HL-60 (cell line): ENCODE results near the gene PGBD1.

ENCODE experiments used
- DNase-seq, 2 experiments: peaks; one replicate each; pipeline ENCODE4 v3.0.0-alpha.2; 2010 to 2020; ENCODE audit warnings: low read depth in 1 of 2, low spot score in 1 of 2
- H3K27ac ChIP-seq: fragments of 250-450 bp; sonication (Bioruptor Pico); replicated peaks from 2 replicates; pipeline ENCODE4 v1.5.1; 2020; ENCODE audit warnings: mild to moderate bottlenecking, moderate library complexity
- H3K27me3 ChIP-seq: fragments of 250-450 bp; sonication (Bioruptor Pico); 2 replicates; pipeline ENCODE4 v1.5.1; 2021; ENCODE audit warnings: mild to moderate bottlenecking, moderate library complexity; ENCODE audit not compliant: insufficient read depth, poor library complexity, severe bottlenecking
- H3K4me3 ChIP-seq: replicated peaks from 2 replicates; pipeline ENCODE4 v1.5.1; 2011; ENCODE audit warnings: mild to moderate bottlenecking, control low read depth, low read length; ENCODE audit not compliant: insufficient read depth
- GABPA ChIP-seq: IDR thresholded peaks from 2 replicates; pipeline ENCODE4 v1.6.1; 2012; ENCODE audit warnings: low read depth
- POLR2AphosphoS5 ChIP-seq: IDR thresholded peaks from 2 replicates; pipeline ENCODE4 v1.6.1; 2012; ENCODE audit warnings: low read depth
- SPI1 ChIP-seq: IDR thresholded peaks from 2 replicates; pipeline ENCODE4 v1.6.1; 2012; ENCODE audit warnings: low read depth, mild to moderate bottlenecking, borderline replicate concordance
- TF ChIP-seq, protein P1 (sequence below): IDR thresholded peaks from 2 replicates; pipeline ENCODE4 v1.6.1; 2012; ENCODE audit warnings: low read depth; ENCODE audit not compliant: insufficient replicate concordance
- TF ChIP-seq, protein P2 (sequence below): IDR thresholded peaks from one replicate; pipeline ENCODE4 v1.5.1; 2011; ENCODE audit warnings: low read length, control low read depth, inconsistent platforms; ENCODE audit not compliant: insufficient read depth

PGBD1 gene

DNA sequence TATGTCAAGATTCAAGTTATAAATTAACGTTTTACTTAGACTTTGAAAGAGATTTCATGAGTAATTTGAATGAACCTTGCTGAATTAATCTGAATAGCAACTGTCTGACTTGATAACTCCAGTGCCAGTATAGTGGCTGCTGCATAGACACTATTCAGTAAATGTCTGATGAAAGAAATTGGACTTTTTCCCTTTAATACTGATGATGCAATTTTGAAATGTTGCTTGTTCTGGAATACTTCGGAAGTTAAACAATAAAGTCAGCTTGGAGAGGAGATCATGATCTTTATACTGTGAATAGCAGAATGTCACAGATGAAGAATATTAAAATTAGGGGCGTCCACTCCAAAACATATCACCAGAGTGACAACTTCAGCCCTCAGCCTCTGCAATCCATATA, 3.6 kb upstream of the PGBD1 start:
- Histone ChIP-seq H3K27ac (no peak overlapping the region), H3K27me3 (no peaks in the 10 kb centered on the region), H3K4me3 (no peak overlapping the region)
- no peak for DNase-seq
- TF ChIP-seq SPI1 (no peak), GABPA (no peak), POLR2AphosphoS5 (no peak)
- TF ChIP-seq, protein P1, sequence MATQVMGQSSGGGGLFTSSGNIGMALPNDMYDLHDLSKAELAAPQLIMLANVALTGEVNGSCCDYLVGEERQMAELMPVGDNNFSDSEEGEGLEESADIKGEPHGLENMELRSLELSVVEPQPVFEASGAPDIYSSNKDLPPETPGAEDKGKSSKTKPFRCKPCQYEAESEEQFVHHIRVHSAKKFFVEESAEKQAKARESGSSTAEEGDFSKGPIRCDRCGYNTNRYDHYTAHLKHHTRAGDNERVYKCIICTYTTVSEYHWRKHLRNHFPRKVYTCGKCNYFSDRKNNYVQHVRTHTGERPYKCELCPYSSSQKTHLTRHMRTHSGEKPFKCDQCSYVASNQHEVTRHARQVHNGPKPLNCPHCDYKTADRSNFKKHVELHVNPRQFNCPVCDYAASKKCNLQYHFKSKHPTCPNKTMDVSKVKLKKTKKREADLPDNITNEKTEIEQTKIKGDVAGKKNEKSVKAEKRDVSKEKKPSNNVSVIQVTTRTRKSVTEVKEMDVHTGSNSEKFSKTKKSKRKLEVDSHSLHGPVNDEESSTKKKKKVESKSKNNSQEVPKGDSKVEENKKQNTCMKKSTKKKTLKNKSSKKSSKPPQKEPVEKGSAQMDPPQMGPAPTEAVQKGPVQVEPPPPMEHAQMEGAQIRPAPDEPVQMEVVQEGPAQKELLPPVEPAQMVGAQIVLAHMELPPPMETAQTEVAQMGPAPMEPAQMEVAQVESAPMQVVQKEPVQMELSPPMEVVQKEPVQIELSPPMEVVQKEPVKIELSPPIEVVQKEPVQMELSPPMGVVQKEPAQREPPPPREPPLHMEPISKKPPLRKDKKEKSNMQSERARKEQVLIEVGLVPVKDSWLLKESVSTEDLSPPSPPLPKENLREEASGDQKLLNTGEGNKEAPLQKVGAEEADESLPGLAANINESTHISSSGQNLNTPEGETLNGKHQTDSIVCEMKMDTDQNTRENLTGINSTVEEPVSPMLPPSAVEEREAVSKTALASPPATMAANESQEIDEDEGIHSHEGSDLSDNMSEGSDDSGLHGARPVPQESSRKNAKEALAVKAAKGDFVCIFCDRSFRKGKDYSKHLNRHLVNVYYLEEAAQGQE = no peak
- TF ChIP-seq, protein P2, sequence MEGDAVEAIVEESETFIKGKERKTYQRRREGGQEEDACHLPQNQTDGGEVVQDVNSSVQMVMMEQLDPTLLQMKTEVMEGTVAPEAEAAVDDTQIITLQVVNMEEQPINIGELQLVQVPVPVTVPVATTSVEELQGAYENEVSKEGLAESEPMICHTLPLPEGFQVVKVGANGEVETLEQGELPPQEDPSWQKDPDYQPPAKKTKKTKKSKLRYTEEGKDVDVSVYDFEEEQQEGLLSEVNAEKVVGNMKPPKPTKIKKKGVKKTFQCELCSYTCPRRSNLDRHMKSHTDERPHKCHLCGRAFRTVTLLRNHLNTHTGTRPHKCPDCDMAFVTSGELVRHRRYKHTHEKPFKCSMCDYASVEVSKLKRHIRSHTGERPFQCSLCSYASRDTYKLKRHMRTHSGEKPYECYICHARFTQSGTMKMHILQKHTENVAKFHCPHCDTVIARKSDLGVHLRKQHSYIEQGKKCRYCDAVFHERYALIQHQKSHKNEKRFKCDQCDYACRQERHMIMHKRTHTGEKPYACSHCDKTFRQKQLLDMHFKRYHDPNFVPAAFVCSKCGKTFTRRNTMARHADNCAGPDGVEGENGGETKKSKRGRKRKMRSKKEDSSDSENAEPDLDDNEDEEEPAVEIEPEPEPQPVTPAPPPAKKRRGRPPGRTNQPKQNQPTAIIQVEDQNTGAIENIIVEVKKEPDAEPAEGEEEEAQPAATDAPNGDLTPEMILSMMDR = no peak

DNA sequence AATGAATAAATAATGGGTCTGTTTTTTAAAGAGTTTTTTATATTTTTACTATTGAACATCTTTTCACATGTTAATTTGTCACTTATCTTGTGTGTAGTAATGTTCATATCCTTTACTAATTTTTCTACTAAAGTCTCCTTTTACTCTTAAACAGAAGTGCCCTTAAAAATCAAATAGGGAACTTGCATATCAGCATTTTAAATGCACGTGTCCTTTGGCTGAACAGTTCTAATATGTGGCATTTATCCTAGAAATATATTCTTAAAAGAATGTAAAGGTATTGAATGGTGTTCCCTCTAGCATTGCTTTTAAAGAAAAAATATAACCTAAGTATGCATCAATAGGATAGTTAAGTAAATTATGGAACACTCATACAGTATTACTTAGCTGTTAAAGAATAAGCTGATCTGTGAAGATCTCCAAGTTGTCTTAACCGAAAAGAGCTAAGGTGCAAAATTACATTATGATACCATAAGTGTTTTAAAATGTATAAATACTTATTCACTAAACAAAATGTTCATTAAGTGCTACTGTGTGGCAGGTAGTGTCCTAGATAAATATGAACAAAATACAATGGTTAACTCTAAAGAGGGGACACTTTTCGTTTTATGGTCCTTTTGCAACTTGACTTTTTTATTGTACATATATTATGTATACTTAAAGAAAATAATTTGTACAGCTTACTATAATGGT, 631 bp upstream of the PGBD1 start:
- H3K27me3 ChIP-seq = no peaks in the 10 kb centered on the region
- H3K27ac ChIP-seq = no peak overlapping the region; the same call in 1 of the 2 replicates
- TF ChIP-seq GABPA (no peak), POLR2AphosphoS5 (no peak), SPI1 (no peak)
- TF ChIP-seq, protein P2 = no peak
- TF ChIP-seq, protein P1 = no peak
- H3K4me3 ChIP-seq = peak overlapping the region; percentile 66
- no peak for DNase-seq

DNA sequence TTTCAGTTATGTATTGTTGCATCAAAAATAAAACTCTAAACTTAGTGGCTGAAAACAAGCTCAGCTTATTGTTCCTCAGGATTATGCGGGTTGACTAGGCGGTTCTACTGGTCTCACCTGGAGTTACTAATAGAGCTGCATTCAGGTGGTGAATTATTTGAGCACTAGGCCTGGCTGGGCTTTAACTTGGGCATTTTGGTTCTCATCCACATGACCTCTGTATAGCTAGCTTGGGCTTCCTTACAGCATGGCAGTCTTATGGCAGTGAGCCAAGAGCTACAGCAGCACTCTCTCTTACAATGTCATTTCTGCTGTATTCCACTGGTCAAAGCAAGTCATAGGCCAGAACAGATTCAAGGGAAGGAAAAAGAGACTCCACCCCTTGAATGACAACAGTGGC, 1.6 kb downstream of the PGBD1 start:
- Histone ChIP-seq H3K4me3 (no peak overlapping the region), H3K27me3 (no peaks in the 10 kb centered on the region), H3K27ac (no peak overlapping the region)
- DNase-seq = no peak
- TF ChIP-seq GABPA (no peak), SPI1 (no peak), POLR2AphosphoS5 (no peak)
- TF ChIP-seq, protein P2 = no peak
- TF ChIP-seq, protein P1 = no peak
